IMR-90 (cell line): ENCODE measurements around the gene FOXI1.

Experiments
- BHLHE40 ChIP-seq: fragments of 150-350 bp; IDR thresholded peaks from 2 replicates; pipeline ENCODE4 v1.6.1; 2016; ENCODE audit warnings: mild to moderate bottlenecking, low read depth, low read length
- CHD1 ChIP-seq: IDR thresholded peaks from 2 replicates; pipeline ENCODE4 v1.6.1; 2012; ENCODE audit warnings: low read depth, low read length, improper control_type of control experiment
- ELK1 ChIP-seq: fragments of 150-350 bp; IDR thresholded peaks from 2 replicates; pipeline ENCODE4 v1.6.1; 2016; ENCODE audit warnings: low read depth, mild to moderate bottlenecking, low read length, moderate library complexity, borderline replicate concordance
- FOS ChIP-seq: fragments of 150-350 bp; IDR thresholded peaks from 2 replicates; pipeline ENCODE4 v1.6.1; 2016; ENCODE audit warnings: low read depth, low read length
- MXI1 ChIP-seq: IDR thresholded peaks from 2 replicates; pipeline ENCODE4 v1.6.1; 2012; ENCODE audit warnings: low read depth, mild to moderate bottlenecking, low read length, moderate library complexity, borderline replicate concordance
- NFE2L2 ChIP-seq: fragments of 150-350 bp; IDR thresholded peaks from 2 replicates; pipeline ENCODE4 v1.6.1; 2016; ENCODE audit warnings: low read depth, mild to moderate bottlenecking, low read length
- POLR2A ChIP-seq: IDR thresholded peaks from 2 replicates; pipeline ENCODE4 v1.6.1; 2012; ENCODE audit warnings: mild to moderate bottlenecking, low read depth, low read length
- RAD21 ChIP-seq: IDR thresholded peaks from 2 replicates; pipeline ENCODE4 v1.6.1; 2012; ENCODE audit warnings: low read length, improper control_type of control experiment
- RCOR1 ChIP-seq: IDR thresholded peaks from 2 replicates; pipeline ENCODE4 v1.6.1; 2012; ENCODE audit warnings: mild to moderate bottlenecking, low read length, improper control_type of control experiment; ENCODE audit not compliant: insufficient replicate concordance
- RFX5 ChIP-seq: IDR thresholded peaks from 2 replicates; pipeline ENCODE4 v1.8.0; 2012; ENCODE audit warnings: low read depth, mild to moderate bottlenecking, low read length, moderate library complexity
- SMC3 ChIP-seq: fragments of 150-350 bp; IDR thresholded peaks from 2 replicates; pipeline ENCODE4 v1.6.1; 2016; ENCODE audit warnings: low read depth, mild to moderate bottlenecking, antibody characterized with exemption, low read length, moderate library complexity
- USF2 ChIP-seq: fragments of 150-350 bp; IDR thresholded peaks from 2 replicates; pipeline ENCODE4 v1.6.1; 2017; ENCODE audit warnings: mild to moderate bottlenecking, antibody characterized with exemption, low read length, low read depth
- TF ChIP-seq, protein P1 (sequence below): conservative IDR thresholded peaks from 2 replicates; pipeline ENCODE4 v1.5.1; 2012; ENCODE audit warnings: mild to moderate bottlenecking, low read depth, low read length, improper control_type of control experiment

DNA sequence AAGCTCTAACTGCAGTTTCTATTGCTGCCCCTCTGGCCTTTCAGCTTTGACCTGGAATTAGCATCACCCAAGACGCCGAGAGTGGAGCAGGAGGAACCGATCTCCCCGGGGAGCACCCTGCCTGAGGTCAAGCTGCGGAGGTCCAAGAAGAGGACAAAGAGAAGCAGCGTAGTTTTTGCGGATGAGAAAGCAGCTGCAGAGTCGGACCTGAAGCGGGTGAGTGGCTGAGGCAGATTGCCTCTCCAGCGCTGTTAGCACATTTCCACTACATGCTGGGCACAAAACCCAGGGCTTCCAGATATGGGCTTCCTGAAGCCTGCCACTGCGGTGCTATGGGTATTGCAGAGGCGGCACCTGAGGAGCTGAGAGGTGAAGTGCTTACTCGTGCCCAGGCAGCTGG is 26.8 kb upstream of the FOXI1 start:
- TF ChIP-seq, protein P1, sequence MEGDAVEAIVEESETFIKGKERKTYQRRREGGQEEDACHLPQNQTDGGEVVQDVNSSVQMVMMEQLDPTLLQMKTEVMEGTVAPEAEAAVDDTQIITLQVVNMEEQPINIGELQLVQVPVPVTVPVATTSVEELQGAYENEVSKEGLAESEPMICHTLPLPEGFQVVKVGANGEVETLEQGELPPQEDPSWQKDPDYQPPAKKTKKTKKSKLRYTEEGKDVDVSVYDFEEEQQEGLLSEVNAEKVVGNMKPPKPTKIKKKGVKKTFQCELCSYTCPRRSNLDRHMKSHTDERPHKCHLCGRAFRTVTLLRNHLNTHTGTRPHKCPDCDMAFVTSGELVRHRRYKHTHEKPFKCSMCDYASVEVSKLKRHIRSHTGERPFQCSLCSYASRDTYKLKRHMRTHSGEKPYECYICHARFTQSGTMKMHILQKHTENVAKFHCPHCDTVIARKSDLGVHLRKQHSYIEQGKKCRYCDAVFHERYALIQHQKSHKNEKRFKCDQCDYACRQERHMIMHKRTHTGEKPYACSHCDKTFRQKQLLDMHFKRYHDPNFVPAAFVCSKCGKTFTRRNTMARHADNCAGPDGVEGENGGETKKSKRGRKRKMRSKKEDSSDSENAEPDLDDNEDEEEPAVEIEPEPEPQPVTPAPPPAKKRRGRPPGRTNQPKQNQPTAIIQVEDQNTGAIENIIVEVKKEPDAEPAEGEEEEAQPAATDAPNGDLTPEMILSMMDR: no peak
- TF ChIP-seq POLR2A (no peak), USF2 (no peak), RCOR1 (no peak), NFE2L2 (no peak), MXI1 (no peak), RFX5 (no peak), ELK1 (no peak), RAD21 (no peak), CHD1 (no peak), SMC3 (no peak), BHLHE40 (no peak), FOS (no peak)
